ENCODE results near the gene JMJD1C.

DNA sequence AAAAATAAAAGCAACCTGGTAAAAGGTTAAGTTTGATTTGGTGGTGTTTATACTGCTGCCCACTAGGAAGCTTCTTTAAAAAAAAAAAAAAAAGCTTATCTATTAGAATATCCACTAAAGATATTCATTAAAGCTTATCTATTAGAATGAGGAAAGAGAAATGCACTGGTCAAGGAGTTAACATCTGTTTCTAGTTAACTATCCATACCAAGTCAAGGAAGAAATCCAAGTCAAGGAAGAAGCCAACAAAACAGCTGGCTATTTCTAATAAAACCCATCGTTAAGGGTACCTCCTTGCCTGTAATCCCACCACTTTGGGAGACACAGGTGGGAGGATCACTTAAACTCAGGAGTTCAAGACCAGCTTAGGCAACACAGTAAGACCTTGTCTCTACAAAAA, 82.6 kb downstream of the JMJD1C start:
- no peak for TF ChIP-seq POLR2A (IDR thresholded peaks at IDR 0.05; ENCODE audit: low read depth, low read length)
- TF ChIP-seq SPI1 (IDR thresholded peaks at IDR 0.05; ENCODE audit: low read depth, low read length) = no peak
- TF ChIP-seq POLR2AphosphoS5 (IDR thresholded peaks at IDR 0.05; ENCODE audit: low read depth, low read length) = no peak
- no peak for TF ChIP-seq POU2F2 (IDR thresholded peaks at IDR 0.05; ENCODE audit: low read depth, low read length)
- TF ChIP-seq TAF1 (IDR thresholded peaks at IDR 0.05; ENCODE audit: low read depth, low read length) = no peak
- TF ChIP-seq PAX5 (IDR thresholded peaks at IDR 0.05; ENCODE audit: insufficient read depth, low read length, severe bottlenecking) = no peak
